Renal cortex interstitium (tissue), 11 donors: Measurements from ENCODE around the gene VCAM1. TPM values are rescaled to one million over a fixed set of nuclear protein-coding genes. Genes with fewer than 3 reads are reported as not detected.
"Not testable (repeated sequence)": the region's sequence is repeated elsewhere in the genome, so short reads cannot be mapped to it uniquely, and the experiment has no call there.

Experiments used
- DNase-seq, 11 donors: peaks; one replicate each; pipeline ENCODE4 v3.0.0-alpha.2; 2013; ENCODE audit warnings: low read depth in 9 of 11, low spot score in 4 of 11; ENCODE audit errors: extremely low read depth in 1 of 11
- polyA plus RNA-seq, 3 donors: library from polyadenylated mRNA; unstranded; fragments of 120-200 nt; gene quantifications; one replicate each; pipeline ENCODE4 v1.2.1, GENCODE V29; 2013; ENCODE audit not compliant: insufficient read length in 3 of 3

The VCAM1 gene
- polyA plus RNA-seq, 3 donors: 33.5 to 42.0 (median 39.3) TPM

DNA sequence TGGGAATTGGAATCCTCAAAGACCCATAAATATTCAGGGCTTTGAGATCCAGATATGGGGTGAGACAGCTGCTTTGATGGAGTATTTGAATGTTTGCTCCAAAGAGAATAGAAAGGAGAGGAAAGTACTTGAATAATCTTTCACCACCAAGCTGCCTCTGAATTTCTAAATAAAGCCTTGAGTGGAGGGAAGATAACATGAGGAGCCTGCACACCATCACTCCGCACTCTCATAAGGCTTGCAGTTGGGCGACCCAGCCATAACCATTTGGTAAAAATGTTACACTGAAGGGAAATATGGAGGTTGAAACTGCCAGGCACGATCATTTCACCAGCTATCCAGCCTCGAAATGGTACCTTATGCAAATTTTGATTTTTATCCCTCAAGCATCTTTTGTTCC lies 38.4 kb downstream of the VCAM1 start:
- no peak for DNase-seq

- DNase-seq: no peak
These were observed 39.6 kb downstream of the VCAM1 start for GRCh38 chr1:100759188-100759587.

- DNase-seq: no peak
These were observed 41.0 kb downstream of the VCAM1 start for GRCh38 chr1:100760511-100760910.

GRCh38 chr1:100762461-100762860 lies 42.9 kb downstream of the VCAM1 start:
- DNase-seq: no peak

DNA sequence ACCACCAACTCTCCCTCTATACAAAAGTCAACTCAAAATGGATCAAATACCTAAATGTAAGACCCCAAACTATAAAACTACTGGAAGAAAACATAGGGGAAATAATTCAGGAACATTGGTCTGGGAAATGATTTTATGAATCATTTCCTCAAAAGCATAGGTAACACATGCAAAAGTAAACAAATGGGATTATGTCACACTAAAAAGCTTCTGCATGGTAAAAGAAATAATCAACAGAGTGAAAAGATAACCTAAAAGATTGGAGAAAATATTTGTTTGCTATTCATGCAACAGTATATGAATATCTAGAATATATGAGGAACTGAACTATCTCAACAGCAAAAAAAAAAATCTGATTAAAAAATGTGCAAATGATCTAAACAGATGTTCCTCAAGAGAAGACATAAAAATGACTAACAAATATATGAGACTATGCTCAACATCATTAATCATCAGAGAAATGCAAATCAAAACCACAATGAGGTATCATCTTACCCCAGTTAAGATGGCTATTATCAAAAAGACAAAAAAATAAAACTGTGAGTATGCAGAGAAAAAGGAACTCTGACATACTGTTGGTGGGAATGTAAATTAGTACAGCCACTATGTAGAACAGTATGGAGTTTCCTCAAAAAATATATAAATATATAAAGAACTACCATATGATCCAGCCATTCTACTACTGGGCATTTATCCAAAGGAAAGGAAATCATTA lies 47.8 kb downstream of the VCAM1 start:
- DNase-seq: no peak

GRCh38 chr1:100769323-100769722 lies 49.8 kb downstream of the VCAM1 start:
- no peak for DNase-seq

DNA sequence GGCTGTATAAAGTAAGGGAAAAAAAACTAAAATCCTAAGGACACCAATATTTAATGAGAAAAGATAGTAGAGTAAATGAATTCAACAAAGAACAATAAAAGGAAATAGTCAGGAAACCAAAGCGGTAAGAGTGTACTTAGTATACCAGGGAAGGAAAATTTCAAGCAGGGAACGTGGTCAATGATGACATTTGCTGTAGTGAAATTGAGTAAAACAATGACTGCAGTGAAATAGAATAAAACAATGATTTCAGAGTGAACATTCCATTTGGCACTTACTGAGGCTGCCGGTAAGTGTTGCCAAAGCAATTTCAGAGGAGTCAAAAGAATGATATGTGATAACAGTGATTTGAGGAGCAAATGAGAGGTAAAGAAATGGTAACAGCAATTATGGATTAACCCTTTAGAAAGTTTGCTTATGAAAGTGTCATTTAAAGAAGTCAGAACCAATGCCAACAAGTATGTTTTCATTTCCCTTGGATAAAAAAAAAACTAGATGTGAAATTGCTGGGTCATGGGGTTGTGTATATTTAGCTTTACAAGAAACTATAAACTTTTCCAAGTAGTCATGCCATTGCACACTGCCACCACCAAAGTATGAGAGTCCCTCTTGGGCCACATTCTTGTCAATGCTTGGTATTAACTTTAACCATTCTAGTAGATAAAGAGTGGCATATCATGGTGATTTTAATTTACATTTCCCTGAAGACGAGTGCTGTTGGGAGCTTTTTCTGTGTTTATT lies 50.5 kb downstream of the VCAM1 start:
- DNase-seq: no peak

DNA sequence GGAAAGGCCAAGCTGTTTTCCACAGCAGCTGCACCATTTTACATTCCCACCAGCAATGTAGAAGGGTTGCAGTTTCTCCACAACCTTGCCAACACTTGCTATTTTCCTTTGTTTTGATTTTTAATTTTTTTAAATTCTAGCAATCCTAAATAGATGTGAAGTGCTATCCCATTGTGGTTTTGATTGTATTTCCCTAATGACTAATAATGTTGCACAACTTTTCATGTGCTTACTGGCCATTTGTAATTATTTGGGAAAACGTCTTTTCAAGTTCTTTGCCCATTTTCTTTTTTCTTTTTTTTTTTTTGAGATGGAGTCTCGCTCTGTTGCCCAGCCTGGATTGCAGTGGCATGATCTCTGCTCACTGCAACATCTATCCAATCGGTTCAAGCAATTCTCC lies 53.9 kb downstream of the VCAM1 start:
- DNase-seq: no peak

GRCh38 chr1:100774370-100774769 lies 54.8 kb downstream of the VCAM1 start:
- DNase-seq: no peak

DNA sequence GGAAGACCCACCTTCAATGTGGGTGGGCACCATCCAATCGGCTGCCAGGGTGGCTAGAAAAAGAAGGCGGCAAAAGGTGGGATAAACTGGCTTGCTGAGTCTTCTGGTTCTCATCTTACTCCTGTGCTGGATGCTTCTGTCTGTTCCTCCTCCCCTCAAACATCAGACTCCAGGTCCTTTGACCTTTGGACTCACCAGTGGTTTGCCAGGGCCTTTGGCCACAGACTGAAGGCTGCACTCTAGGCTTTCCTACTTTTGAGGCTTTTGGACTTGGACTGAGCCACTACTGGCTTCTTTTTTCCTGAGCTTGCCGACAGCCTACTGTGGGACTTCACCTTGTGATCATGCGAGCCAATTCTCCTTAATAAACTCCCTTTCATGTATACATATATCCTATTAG lies 55.9 kb downstream of the VCAM1 start:
- DNase-seq: no peak

DNA sequence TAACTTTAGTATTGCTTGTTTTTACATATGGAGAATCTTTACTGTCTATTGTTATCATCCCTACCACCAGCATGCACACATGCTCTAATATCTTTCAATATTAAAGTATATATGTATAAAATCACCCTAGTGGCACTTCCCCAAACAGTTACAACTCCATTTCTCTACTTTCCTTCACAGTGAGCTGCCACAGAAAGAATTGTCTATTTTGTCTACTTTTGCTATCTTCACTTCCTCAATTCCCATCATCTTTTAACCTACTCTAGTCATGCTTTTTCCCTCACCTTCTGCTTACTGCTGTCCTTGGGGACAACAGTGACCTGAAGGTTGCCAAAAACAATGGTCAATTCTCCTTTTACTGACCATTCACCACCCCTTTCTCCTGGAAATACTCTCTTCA lies 59.2 kb downstream of the VCAM1 start:
- DNase-seq: no peak

GRCh38 chr1:100780814-100781213 lies 61.3 kb downstream of the VCAM1 start:
- no peak for DNase-seq

DNA sequence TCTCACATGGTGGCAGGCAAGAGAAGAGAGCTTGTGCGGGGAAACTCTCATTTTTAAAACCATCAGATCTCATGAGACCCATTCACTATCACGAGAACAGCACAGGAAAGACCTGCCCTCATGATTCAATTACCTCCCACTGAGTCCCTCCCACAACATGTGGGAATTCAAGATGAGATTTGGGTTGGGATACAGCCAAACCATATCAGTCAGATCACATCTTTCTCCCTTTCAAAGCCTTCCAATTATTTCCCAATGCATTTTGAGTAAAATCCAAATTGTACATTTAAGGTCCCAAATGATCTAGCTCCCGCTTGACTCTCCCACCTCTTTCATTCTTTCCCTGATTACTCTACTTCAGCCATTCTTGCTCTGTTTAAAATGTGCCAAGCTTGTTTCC lies 62.2 kb downstream of the VCAM1 start:
- not testable (repeated sequence) for DNase-seq

- no peak for DNase-seq
These were observed 63.0 kb downstream of the VCAM1 start for GRCh38 chr1:100782473-100783039.

- DNase-seq: no peak
These were observed 66.0 kb downstream of the VCAM1 start for GRCh38 chr1:100785470-100786052.

DNA sequence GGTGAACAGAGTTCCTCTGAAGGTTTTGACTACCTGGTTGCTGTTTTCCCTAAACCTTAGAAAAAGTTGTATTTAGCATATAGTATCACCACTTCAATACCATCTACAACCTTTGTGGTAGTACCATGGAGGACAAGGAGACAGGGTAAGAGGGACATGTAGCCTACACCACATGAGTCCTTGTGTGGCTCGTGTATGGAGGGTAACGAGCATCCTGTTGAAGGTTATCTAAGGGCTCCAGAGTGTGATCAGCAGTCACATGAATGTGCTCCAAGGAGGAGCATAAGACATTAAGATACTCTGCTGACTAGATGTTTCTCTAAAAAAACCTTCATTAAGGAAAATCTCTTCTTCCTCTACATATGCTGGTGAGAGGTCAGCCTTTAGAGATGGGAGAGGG lies 67.3 kb downstream of the VCAM1 start:
- no peak for DNase-seq
